ENCODE results near the gene C12orf75. TPM values are rescaled to one million over a fixed set of nuclear protein-coding genes. Genes with fewer than 3 reads are reported as not detected.

C12orf75 gene
- total RNA-seq, 1 donor from 2014 or later: 40.4 TPM

GRCh38 chr12:105406497-105406896 lies 76.0 kb downstream of the C12orf75 start:
- no peak for DNase-seq (ENCODE audit: low read depth, low spot score)
- no peaks in the 10 kb centered on the region for H3K27me3 Mint-ChIP-seq (ENCODE audit: low read depth)
- peaks cover 5% of the 10 kb centered on the region for H3K9me3 Mint-ChIP-seq
- no peak for TF ChIP-seq CTCF (conservative IDR thresholded peaks at IDR 0.05)
- peaks cover 23% of the 10 kb centered on the region for H3K4me1 Mint-ChIP-seq
- no peak overlapping the region for H3K4me3 Mint-ChIP-seq
- H3K27ac Mint-ChIP-seq (ENCODE audit: unreplicated experiment): no peak overlapping the region
- H3K36me3 Mint-ChIP-seq (ENCODE audit: low read depth): no peaks in the 10 kb centered on the region

- Mint-ChIP-seq H3K27me3 (ENCODE audit: low read depth) (no peaks in the 10 kb centered on the region), H3K4me1 (peaks cover 23% of the 10 kb centered on the region), H3K9me3 (peaks cover 5% of the 10 kb centered on the region), H3K27ac (ENCODE audit: unreplicated experiment) (no peak overlapping the region), H3K4me3 (no peak overlapping the region), H3K36me3 (ENCODE audit: low read depth) (no peaks in the 10 kb centered on the region)
- no peak for TF ChIP-seq CTCF (conservative IDR thresholded peaks at IDR 0.05)
- DNase-seq (ENCODE audit: low read depth, low spot score): no peak
Measured at GRCh38 chr12:105409279-105409678, 78.8 kb downstream of the C12orf75 start.

- DNase-seq (ENCODE audit: low read depth, low spot score): no peak
- Mint-ChIP-seq H3K4me1 (peaks cover 23% of the 10 kb centered on the region), H3K27ac (ENCODE audit: unreplicated experiment) (peak overlapping the region; percentile 63), H3K27me3 (ENCODE audit: low read depth) (no peaks in the 10 kb centered on the region), H3K36me3 (ENCODE audit: low read depth) (no peaks in the 10 kb centered on the region), H3K9me3 (peaks cover 2% of the 10 kb centered on the region), H3K4me3 (no peak overlapping the region)
- no peak for TF ChIP-seq CTCF (conservative IDR thresholded peaks at IDR 0.05)
Measured at GRCh38 chr12:105409801-105410471, 79.4 kb downstream of the C12orf75 start.

- Mint-ChIP-seq H3K4me1 (peaks cover 20% of the 10 kb centered on the region), H3K27me3 (ENCODE audit: low read depth) (no peaks in the 10 kb centered on the region), H3K27ac (ENCODE audit: unreplicated experiment) (no peak overlapping the region), H3K36me3 (ENCODE audit: low read depth) (no peaks in the 10 kb centered on the region), H3K9me3 (no peaks in the 10 kb centered on the region), H3K4me3 (no peak overlapping the region)
- no peak for TF ChIP-seq CTCF (conservative IDR thresholded peaks at IDR 0.05)
- DNase-seq (ENCODE audit: low read depth, low spot score): no peak
Measured at GRCh38 chr12:105413911-105414487, 83.5 kb downstream of the C12orf75 start.

- Mint-ChIP-seq H3K9me3 (no peaks in the 10 kb centered on the region), H3K4me3 (no peak overlapping the region), H3K27me3 (ENCODE audit: low read depth) (no peaks in the 10 kb centered on the region), H3K36me3 (ENCODE audit: low read depth) (no peaks in the 10 kb centered on the region), H3K27ac (ENCODE audit: unreplicated experiment) (no peak overlapping the region), H3K4me1 (peaks cover 17% of the 10 kb centered on the region)
- DNase-seq (ENCODE audit: low read depth, low spot score): no peak
- TF ChIP-seq CTCF (conservative IDR thresholded peaks at IDR 0.05): peak; percentile 17
Measured at GRCh38 chr12:105417732-105418131, 87.2 kb downstream of the C12orf75 start.

Data from neural crest cell (in vitro differentiated cells).